GM19023 (cell line): ENCODE results near the gene TMEM69.
"Not testable (repeated sequence)": the region's sequence is repeated elsewhere in the genome, so short reads cannot be mapped to it uniquely, and the experiment has no call there.

Experiments used
- ATAC-seq: cut with Tn5 transposase; IDR thresholded peaks from one replicate; pipeline ENCODE4 v1.9.1; 2021; ENCODE audit warnings: mild to moderate bottlenecking, moderate library complexity; ENCODE audit not compliant: unreplicated experiment

The TMEM69 gene

GRCh38 chr1:45677751-45678245 lies 10.2 kb upstream of the TMEM69 start:
- ATAC-seq, result no peak

- ATAC-seq, result no peak
Measured at GRCh38 chr1:45678489-45678888, 9.5 kb upstream of the TMEM69 start.

GRCh38 chr1:45679123-45679522 lies 8.9 kb upstream of the TMEM69 start:
- no peak for ATAC-seq

GRCh38 chr1:45682942-45683341 lies 5.0 kb upstream of the TMEM69 start:
- ATAC-seq, result no peak

GRCh38 chr1:45684402-45684801 lies 3.6 kb upstream of the TMEM69 start:
- ATAC-seq, result no peak

- no peak for ATAC-seq
Measured at GRCh38 chr1:45685308-45686014, 2.5 kb upstream of the TMEM69 start.

- ATAC-seq, result peak; percentile 6
Measured at GRCh38 chr1:45686015-45686287, 2.0 kb upstream of the TMEM69 start.

- ATAC-seq, result peak; percentile 69
Measured at GRCh38 chr1:45686288-45687013, 1.5 kb upstream of the TMEM69 start, which contains the start of gene GPBP1L1. Gene GPBP1L1 (minus strand): TSS chr1:45686533. CDS start chr1:45659087, 27,446 bp downstream.

GRCh38 chr1:45687014-45687753 lies 797 bp upstream of the TMEM69 start:
- ATAC-seq, result peak; percentile 82

- ATAC-seq, result not testable (repeated sequence)
Measured at GRCh38 chr1:45693811-45694210, 5.8 kb downstream of the TMEM69 start.

- ATAC-seq, result no peak
Measured at GRCh38 chr1:45694823-45695222, 6.8 kb downstream of the TMEM69 start.

GRCh38 chr1:45704637-45705036 lies 16.7 kb downstream of the TMEM69 start:
- no peak for ATAC-seq

- no peak for ATAC-seq
Measured at GRCh38 chr1:45713711-45714110, 25.7 kb downstream of the TMEM69 start.

GRCh38 chr1:45716700-45717099 lies 28.7 kb downstream of the TMEM69 start:
- ATAC-seq, result no peak

GRCh38 chr1:45717386-45717785 lies 29.4 kb downstream of the TMEM69 start:
- ATAC-seq, result not testable (repeated sequence)

GRCh38 chr1:45718289-45718688 lies 30.3 kb downstream of the TMEM69 start:
- ATAC-seq, result no peak

- ATAC-seq, result no peak
Measured at GRCh38 chr1:45721207-45721606, 33.2 kb downstream of the TMEM69 start.

- ATAC-seq, result no peak
Measured at GRCh38 chr1:45722809-45723208, 34.8 kb downstream of the TMEM69 start.

- ATAC-seq, result no peak
Measured at GRCh38 chr1:45723248-45723930, 35.4 kb downstream of the TMEM69 start.

GRCh38 chr1:45726007-45726406 lies 38.0 kb downstream of the TMEM69 start:
- not testable (repeated sequence) for ATAC-seq
